Lower leg skin (tissue), 3 donors: ENCODE data around the gene STK17B.

Experiments used
- POLR2A ChIP-seq, 2 donors: fragments of 450-650 bp; IDR thresholded peaks; one replicate each; pipeline ENCODE4 v1.6.1; 2016 to 2017; ENCODE audit warnings: antibody characterized with exemption in 2 of 2, mild to moderate bottlenecking in 1 of 2, moderate library complexity in 1 of 2
- TF ChIP-seq, protein P1 (sequence below), 3 donors: fragments of 450-650 bp; IDR thresholded peaks; one replicate each; pipeline ENCODE4 v1.5.1; 2016; ENCODE audit warnings: antibody characterized with exemption in 3 of 3, mild to moderate bottlenecking in 3 of 3, moderate library complexity in 2 of 3

DNA sequence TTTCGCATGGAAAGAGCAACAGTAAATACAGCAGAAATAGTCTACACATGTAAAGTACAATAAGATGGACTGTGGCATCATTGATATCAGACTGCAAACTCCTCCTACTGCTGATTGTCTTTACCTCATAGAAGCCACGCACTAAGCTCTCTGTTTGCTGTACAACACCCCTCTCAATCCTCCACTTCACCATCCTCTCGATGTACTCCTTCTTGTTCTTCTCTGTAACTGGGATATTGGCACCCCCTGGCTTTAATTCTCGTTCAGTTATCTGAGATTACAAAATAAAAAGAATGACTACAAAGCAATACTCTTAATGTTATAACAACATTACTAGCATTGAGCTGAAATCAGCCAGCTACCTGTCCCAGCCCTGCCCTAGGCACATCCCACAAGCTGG, 49.3 kb upstream of the STK17B start:
- TF ChIP-seq, protein P1, sequence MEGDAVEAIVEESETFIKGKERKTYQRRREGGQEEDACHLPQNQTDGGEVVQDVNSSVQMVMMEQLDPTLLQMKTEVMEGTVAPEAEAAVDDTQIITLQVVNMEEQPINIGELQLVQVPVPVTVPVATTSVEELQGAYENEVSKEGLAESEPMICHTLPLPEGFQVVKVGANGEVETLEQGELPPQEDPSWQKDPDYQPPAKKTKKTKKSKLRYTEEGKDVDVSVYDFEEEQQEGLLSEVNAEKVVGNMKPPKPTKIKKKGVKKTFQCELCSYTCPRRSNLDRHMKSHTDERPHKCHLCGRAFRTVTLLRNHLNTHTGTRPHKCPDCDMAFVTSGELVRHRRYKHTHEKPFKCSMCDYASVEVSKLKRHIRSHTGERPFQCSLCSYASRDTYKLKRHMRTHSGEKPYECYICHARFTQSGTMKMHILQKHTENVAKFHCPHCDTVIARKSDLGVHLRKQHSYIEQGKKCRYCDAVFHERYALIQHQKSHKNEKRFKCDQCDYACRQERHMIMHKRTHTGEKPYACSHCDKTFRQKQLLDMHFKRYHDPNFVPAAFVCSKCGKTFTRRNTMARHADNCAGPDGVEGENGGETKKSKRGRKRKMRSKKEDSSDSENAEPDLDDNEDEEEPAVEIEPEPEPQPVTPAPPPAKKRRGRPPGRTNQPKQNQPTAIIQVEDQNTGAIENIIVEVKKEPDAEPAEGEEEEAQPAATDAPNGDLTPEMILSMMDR (IDR thresholded peaks at IDR 0.05): no peak
- TF ChIP-seq POLR2A (IDR thresholded peaks at IDR 0.05): no peak
